HepG2 (cell line): Measurements from ENCODE around the gene TGM1. TPM values are rescaled to one million over a fixed set of nuclear protein-coding genes. Genes with fewer than 3 reads are reported as not detected.
A peak's percentile ranks its signal among the peaks of the same experiment; 100 is the strongest.

ENCODE experiments used
- GLI4 ChIP-seq: sonication (generic); formaldehyde crosslinking; IDR thresholded peaks from 2 replicates; pipeline ENCODE4 v1.5.1; 2020; ENCODE audit warnings: missing genetic modification reagents, mild to moderate bottlenecking, moderate library complexity, borderline replicate concordance
- GMEB1 ChIP-seq: sonication (generic); formaldehyde crosslinking; IDR thresholded peaks from 2 replicates; pipeline ENCODE4 v1.5.1; 2020; ENCODE audit warnings: missing genetic modification reagents, mild to moderate bottlenecking, borderline replicate concordance
- IRF1 ChIP-seq: sonication (generic); formaldehyde crosslinking; IDR thresholded peaks from 2 replicates; pipeline ENCODE4 v1.4.0; 2020; ENCODE audit warnings: low read depth, mild to moderate bottlenecking, missing genetic modification reagents
- MZF1 ChIP-seq: sonication (generic); formaldehyde crosslinking; IDR thresholded peaks from 2 replicates; pipeline ENCODE4 v1.8.1; 2023; ENCODE audit warnings: mild to moderate bottlenecking, missing genetic modification reagents, borderline replicate concordance
- ONECUT2 ChIP-seq: sonication (generic); formaldehyde crosslinking; IDR thresholded peaks from 2 replicates; pipeline ENCODE4 v1.4.0; 2020; ENCODE audit warnings: missing genetic modification reagents
- PHB2 ChIP-seq: fragments of 450-650 bp; IDR thresholded peaks from 2 replicates; pipeline ENCODE4 v1.6.1; 2018; ENCODE audit not compliant: partially characterized antibody
- PHF5A ChIP-seq: IDR thresholded peaks from one replicate; pipeline ENCODE4 v1.6.1; 2018; ENCODE audit warnings: low read depth, missing genetic modification reagents; ENCODE audit not compliant: unreplicated experiment
- PLRG1 ChIP-seq: fragments of 450-650 bp; conservative IDR thresholded peaks from 2 replicates; pipeline ENCODE4 v1.6.1; 2016
- SRY ChIP-seq: sonication (generic); formaldehyde crosslinking; IDR thresholded peaks from 2 replicates; pipeline ENCODE4 v1.8.0; 2022; ENCODE audit warnings: mild to moderate bottlenecking, missing genetic modification reagents
- ZFP36L1 ChIP-seq: sonication (generic); formaldehyde crosslinking; IDR thresholded peaks from 2 replicates; pipeline ENCODE4 v1.8.0; 2022; ENCODE audit warnings: mild to moderate bottlenecking, missing genetic modification reagents, moderate library complexity
- ZFYVE20 ChIP-seq: sonication (generic); formaldehyde crosslinking; IDR thresholded peaks from 2 replicates; pipeline ENCODE4 v1.8.0; 2023; ENCODE audit warnings: low read depth, mild to moderate bottlenecking, moderate library complexity, missing genetic modification reagents, borderline replicate concordance
- ZNF225 ChIP-seq: sonication (generic); formaldehyde crosslinking; IDR thresholded peaks from 2 replicates; pipeline ENCODE4 v1.4.0; 2020; ENCODE audit warnings: mild to moderate bottlenecking, missing genetic modification reagents
- ZNF318 ChIP-seq: sonication (generic); formaldehyde crosslinking; IDR thresholded peaks from 2 replicates; pipeline ENCODE4 v1.4.0; 2020; ENCODE audit warnings: mild to moderate bottlenecking, missing genetic modification reagents
- ZNF615 ChIP-seq: sonication (generic); formaldehyde crosslinking; IDR thresholded peaks from 2 replicates; pipeline ENCODE4 v1.5.0; 2020; ENCODE audit warnings: mild to moderate bottlenecking, missing genetic modification reagents, borderline replicate concordance
- ZNF709 ChIP-seq: sonication (generic); formaldehyde crosslinking; IDR thresholded peaks from 2 replicates; pipeline ENCODE4 v1.5.0; 2020; ENCODE audit warnings: mild to moderate bottlenecking, missing genetic modification reagents
- ZNF883 ChIP-seq: sonication (generic); formaldehyde crosslinking; IDR thresholded peaks from 2 replicates; pipeline ENCODE4 v1.5.1; 2020; ENCODE audit warnings: mild to moderate bottlenecking, missing genetic modification reagents; ENCODE audit errors: not compliant biosample characterization
- ZSCAN21 ChIP-seq: sonication (generic); formaldehyde crosslinking; IDR thresholded peaks from 2 replicates; pipeline ENCODE4 v1.8.0; 2022; ENCODE audit warnings: mild to moderate bottlenecking, missing genetic modification reagents, moderate library complexity, borderline replicate concordance
- polyA plus RNA-seq, 8 experiments: library from polyadenylated mRNA; depleted of rRNA in 3 of 8; stranded (reverse) in 7 of 8; unstranded in 1 of 8; fragments of >200 nt; fragmentation: Illumina TruSeq in 4 of 8; extraction: Trizol in 4 of 8; gene quantifications; 2 replicates each; pipeline versions ENCODE4 v1.2.1 to v1.2.3, GENCODE V29; 2011 to 2016; ENCODE audit warnings: low read depth in 4 of 8, missing spikeins in 1 of 8, mixed read lengths in 1 of 8; ENCODE audit not compliant: insufficient read depth in 1 of 8
- total RNA-seq, 5 experiments: library from RNA; depleted of rRNA; stranded (reverse); fragments of >200 nt; fragmentation: Illumina TruSeq; extraction: Trizol; gene quantifications; 2 replicates each; pipeline ENCODE4 v1.2.3, GENCODE V29; 2016; ENCODE audit warnings: low read depth in 1 of 5

The TGM1 gene
- total and polyA plus RNA-seq, 2 of the 13 experiments (the other 11 are each of a cell fraction or from before 2014, with no cell fraction given): 3.2 to 10.6 TPM

- TF ChIP-seq ZNF318 (CRISPR knock-in tag) (peak; percentile 92; the same call in 1 of the 2 replicates), GLI4 (CRISPR knock-in tag) (peak; percentile 19; the same call in 1 of the 2 replicates), SRY (peak; percentile 68; the same call in 1 of the 2 replicates), ONECUT2 (peak; percentile 31; the same call in 1 of the 2 replicates), ZNF225 (CRISPR knock-in tag) (0 out of 2 replicates have a peak, but pooled peaks have one; percentile 29), ZNF709 (CRISPR knock-in tag) (peak; percentile 49; the same call in 1 of the 2 replicates), PHF5A (CRISPR knock-in tag) (no peak), PLRG1 (no peak), PHB2 (no peak), ZNF615 (CRISPR knock-in tag) (peak; percentile 95; the same call in 1 of the 2 replicates), IRF1 (CRISPR knock-in tag) (0 out of 2 replicates have a peak, but pooled peaks have one; percentile 63), ZSCAN21 (CRISPR knock-in tag) (no peak), GMEB1 (CRISPR knock-in tag) (no peak), ZFYVE20 (CRISPR knock-in tag) (no peak), MZF1 (CRISPR knock-in tag) (no peak; the same call in 1 of the 2 replicates), ZNF883 (CRISPR knock-in tag) (no peak), ZFP36L1 (CRISPR knock-in tag) (no peak)
Observed at GRCh38 chr14:24231263-24232120, 31.5 kb downstream of the TGM1 start (continued).
